H1 (cell line): ENCODE results near the gene C5orf52. TPM values are rescaled to one million over a fixed set of nuclear protein-coding genes. Genes with fewer than 3 reads are reported as not detected.

Experiments used
- EP300 ChIP-seq, 2 experiments: IDR thresholded peaks; 1 replicate in 1 of 2; 2 replicates in 1 of 2; pipeline ENCODE4 v1.6.1; 2011 to 2012; ENCODE audit warnings: low read depth in 2 of 2, low read length in 2 of 2, mild to moderate bottlenecking in 2 of 2, borderline replicate concordance in 1 of 2, inconsistent platforms in 1 of 2, moderate library complexity in 1 of 2
- NANOG ChIP-seq: IDR thresholded peaks from 2 replicates; pipeline ENCODE4 v1.6.1; 2011; ENCODE audit warnings: low read length, low read depth, mild to moderate bottlenecking, inconsistent platforms; ENCODE audit not compliant: insufficient read depth, poor library complexity, severe bottlenecking
- SP1 ChIP-seq: IDR thresholded peaks from 2 replicates; pipeline ENCODE4 v1.6.1; 2011; ENCODE audit warnings: low read depth, low read length
- TAF1 ChIP-seq: IDR thresholded peaks from 2 replicates; pipeline ENCODE4 v1.6.1; 2011; ENCODE audit warnings: mild to moderate bottlenecking, low read depth, low read length
- polyA plus RNA-seq, 7 experiments: library from polyadenylated mRNA; depleted of rRNA in 3 of 7; stranded (reverse) in 5 of 7; unstranded in 2 of 7; fragments of >200 nt in 5 of 7; fragments of 200-250 nt in 2 of 7; gene quantifications; 1 replicate in 5 of 7; 2 replicates in 1 of 7; 4 replicates in 1 of 7; pipeline versions ENCODE4 v1.2.1 to v1.2.3, GENCODE V29; 2011 to 2013; ENCODE audit warnings: missing spikeins in 2 of 7, mixed read lengths in 2 of 7
- total RNA-seq: library from RNA; stranded (reverse); fragmentation: NEBNext Ultra II Directional; extraction: Animal tissue kit (Norgen Biotek cat#: 25700); gene quantifications from 2 replicates; pipeline ENCODE4 v1.2.1, GENCODE V29; 2021
- TF ChIP-seq, protein P1 (sequence below): IDR thresholded peaks from 2 replicates; pipeline ENCODE4 v1.6.1; 2012; ENCODE audit warnings: low read length, inconsistent platforms

The C5orf52 gene
- total and polyA plus RNA-seq, 2 of the 8 experiments (the other 6 are each of a cell fraction or from before 2014, with no cell fraction given): not detected

DNA sequence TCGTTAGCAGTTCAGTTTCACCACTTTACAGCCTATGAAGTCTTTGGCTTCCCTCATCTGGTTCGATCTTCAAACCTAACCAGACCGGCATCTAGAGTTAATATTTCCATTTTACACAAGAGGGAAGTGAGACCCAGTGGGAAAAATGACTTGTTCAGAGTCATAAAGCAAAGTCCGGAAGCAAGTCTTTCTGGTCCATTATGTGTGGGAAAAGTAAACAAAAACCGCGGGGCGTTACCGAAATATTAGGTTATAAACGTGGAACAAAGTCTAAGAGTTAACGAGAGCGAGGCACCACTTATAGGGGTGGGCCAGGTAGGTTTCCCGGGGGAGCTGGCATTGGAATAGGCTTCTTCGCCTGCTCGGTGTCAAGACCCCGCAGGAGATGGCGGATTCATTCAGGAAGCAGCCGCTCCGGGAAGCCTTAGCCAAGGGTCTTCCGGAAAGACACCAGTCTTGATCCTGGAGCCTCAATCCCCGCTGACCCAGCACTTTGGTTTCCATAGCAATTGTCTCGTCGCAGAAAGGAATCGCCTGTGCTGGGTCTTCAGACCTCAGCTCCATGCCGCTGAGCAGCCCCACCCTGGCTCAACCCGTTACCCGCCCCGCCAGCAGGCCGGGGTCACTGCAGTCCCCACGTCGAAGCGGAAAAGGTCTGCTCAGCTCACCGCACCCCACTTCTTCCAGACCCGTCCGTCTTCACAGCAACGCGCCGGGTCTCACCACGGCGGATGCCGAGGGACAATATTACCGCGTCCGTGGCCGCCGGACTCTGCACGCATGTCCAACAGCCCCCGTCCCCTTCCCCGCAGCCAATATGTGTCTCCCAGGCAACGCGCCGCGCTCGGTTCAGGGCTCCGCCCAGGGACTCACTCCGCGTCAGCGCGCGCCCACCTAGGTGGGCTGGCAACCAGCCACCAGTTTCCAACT, at the start of gene C5orf52 (continued):
- TF ChIP-seq NANOG: no peak
- TF ChIP-seq EP300 (IDR thresholded peaks at IDR 0.05; ENCODE audit: borderline replicate concordance in 1 of 2, low read depth in 2 of 2, low read length in 2 of 2): no peak
- no peak for TF ChIP-seq TAF1
- no peak for TF ChIP-seq SP1
- TF ChIP-seq, protein P1, sequence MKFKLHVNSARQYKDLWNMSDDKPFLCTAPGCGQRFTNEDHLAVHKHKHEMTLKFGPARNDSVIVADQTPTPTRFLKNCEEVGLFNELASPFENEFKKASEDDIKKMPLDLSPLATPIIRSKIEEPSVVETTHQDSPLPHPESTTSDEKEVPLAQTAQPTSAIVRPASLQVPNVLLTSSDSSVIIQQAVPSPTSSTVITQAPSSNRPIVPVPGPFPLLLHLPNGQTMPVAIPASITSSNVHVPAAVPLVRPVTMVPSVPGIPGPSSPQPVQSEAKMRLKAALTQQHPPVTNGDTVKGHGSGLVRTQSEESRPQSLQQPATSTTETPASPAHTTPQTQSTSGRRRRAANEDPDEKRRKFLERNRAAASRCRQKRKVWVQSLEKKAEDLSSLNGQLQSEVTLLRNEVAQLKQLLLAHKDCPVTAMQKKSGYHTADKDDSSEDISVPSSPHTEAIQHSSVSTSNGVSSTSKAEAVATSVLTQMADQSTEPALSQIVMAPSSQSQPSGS: no peak
